ENCODE measurements around the gene DVL3.
"Not testable (repeated sequence)": the region's sequence is repeated elsewhere in the genome, so short reads cannot be mapped to it uniquely, and the experiment has no call there.

DNA sequence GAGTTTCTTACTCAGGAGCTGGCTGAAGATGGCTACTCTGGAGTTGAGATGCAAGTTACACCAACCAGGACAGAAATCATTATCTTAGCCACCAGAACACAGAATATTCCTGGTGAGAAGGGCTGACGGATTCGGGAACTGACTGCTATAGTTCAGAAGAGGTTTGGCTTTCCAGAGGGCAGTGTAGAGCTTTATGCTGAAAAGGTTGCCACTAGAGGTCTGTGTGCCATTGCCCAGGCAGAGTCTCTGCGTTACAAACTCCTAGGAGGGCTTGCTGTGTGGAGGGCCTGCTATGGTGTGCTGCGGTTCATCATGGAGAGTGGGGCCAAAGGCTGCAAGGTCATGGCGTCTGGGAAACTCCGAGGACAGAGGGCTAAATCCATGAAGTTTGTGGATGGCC is 5.4 kb upstream of the DVL3 start:
- TF ChIP-seq, protein P1, sequence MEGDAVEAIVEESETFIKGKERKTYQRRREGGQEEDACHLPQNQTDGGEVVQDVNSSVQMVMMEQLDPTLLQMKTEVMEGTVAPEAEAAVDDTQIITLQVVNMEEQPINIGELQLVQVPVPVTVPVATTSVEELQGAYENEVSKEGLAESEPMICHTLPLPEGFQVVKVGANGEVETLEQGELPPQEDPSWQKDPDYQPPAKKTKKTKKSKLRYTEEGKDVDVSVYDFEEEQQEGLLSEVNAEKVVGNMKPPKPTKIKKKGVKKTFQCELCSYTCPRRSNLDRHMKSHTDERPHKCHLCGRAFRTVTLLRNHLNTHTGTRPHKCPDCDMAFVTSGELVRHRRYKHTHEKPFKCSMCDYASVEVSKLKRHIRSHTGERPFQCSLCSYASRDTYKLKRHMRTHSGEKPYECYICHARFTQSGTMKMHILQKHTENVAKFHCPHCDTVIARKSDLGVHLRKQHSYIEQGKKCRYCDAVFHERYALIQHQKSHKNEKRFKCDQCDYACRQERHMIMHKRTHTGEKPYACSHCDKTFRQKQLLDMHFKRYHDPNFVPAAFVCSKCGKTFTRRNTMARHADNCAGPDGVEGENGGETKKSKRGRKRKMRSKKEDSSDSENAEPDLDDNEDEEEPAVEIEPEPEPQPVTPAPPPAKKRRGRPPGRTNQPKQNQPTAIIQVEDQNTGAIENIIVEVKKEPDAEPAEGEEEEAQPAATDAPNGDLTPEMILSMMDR (IDR thresholded peaks at IDR 0.05), result not testable (repeated sequence)
- not testable (repeated sequence) for TF ChIP-seq EZH2 (IDR thresholded peaks at IDR 0.05; ENCODE audit: borderline replicate concordance, insufficient read depth, low read depth, low read length, poor library complexity, severe bottlenecking)
